Activated naive CD8-positive, alpha-beta T cell treated with anti-CD3 and anti-CD28 coated beads, Interleukin-2, amount 50 U/mL, for 24 hours (primary cell): ENCODE results near the gene CD6.
A peak's percentile ranks its signal among the peaks of the same experiment; 100 is the strongest.

Experiments used
- ATAC-seq: fragments of 150-1000 bp; cut with Tn5 transposase; one replicate; pipeline ENCODE4 v1.10.0; 2021
- DNase-seq: peaks from one replicate; pipeline ENCODE4 v3.0.0; 2021
- H3K27ac Mint-ChIP-seq: one replicate; pipeline ENCODE4 v1.8.0; 2021; ENCODE audit warnings: mild to moderate bottlenecking, mixed read lengths
- H3K27me3 Mint-ChIP-seq: one replicate; pipeline ENCODE4 v1.8.0; 2021; ENCODE audit warnings: mixed read lengths
- H3K36me3 Mint-ChIP-seq: one replicate; pipeline ENCODE4 v1.8.0; 2021; ENCODE audit warnings: low read depth, mixed read lengths
- H3K4me1 Mint-ChIP-seq: one replicate; pipeline ENCODE4 v1.8.0; 2021; ENCODE audit warnings: mixed read lengths
- H3K4me3 Mint-ChIP-seq: one replicate; pipeline ENCODE4 v1.8.0; 2021; ENCODE audit warnings: mild to moderate bottlenecking, moderate library complexity, mixed read lengths
- H3K9me3 Mint-ChIP-seq: one replicate; pipeline ENCODE4 v1.8.0; 2021; ENCODE audit warnings: mixed read lengths

CD6 gene

GRCh38 chr11:61024938-61025820, 53.7 kb downstream of the CD6 start:
- no peaks in the 10 kb centered on the region for H3K27me3 Mint-ChIP-seq
- ATAC-seq (peak; percentile 12), DNase-seq (no peak)
- H3K9me3 Mint-ChIP-seq, result no peaks in the 10 kb centered on the region
- peak overlapping the region; percentile 94 for H3K27ac Mint-ChIP-seq
- peak overlapping the region; percentile 82 for H3K4me3 Mint-ChIP-seq
- peaks cover 95% of the 10 kb centered on the region for H3K4me1 Mint-ChIP-seq
- peaks cover 44% of the 10 kb centered on the region for H3K36me3 Mint-ChIP-seq

- Mint-ChIP-seq H3K4me3 (peak overlapping the region; percentile 82), H3K36me3 (peaks cover 43% of the 10 kb centered on the region), H3K9me3 (no peaks in the 10 kb centered on the region), H3K27ac (peak overlapping the region; percentile 94), H3K4me1 (peaks cover 94% of the 10 kb centered on the region), H3K27me3 (no peaks in the 10 kb centered on the region)
- no peak for DNase-seq
- ATAC-seq, result no peak
These were observed 54.3 kb downstream of the CD6 start for GRCh38 chr11:61025821-61026120.

- Mint-ChIP-seq H3K4me1 (peaks cover 89% of the 10 kb centered on the region), H3K27ac (peak overlapping the region; percentile 94), H3K27me3 (no peaks in the 10 kb centered on the region), H3K36me3 (peaks cover 43% of the 10 kb centered on the region), H3K4me3 (peak overlapping the region; percentile 82), H3K9me3 (no peaks in the 10 kb centered on the region)
- no peak for DNase-seq
- ATAC-seq, result peak; percentile 4
These were observed 54.9 kb downstream of the CD6 start for GRCh38 chr11:61026121-61027031.

GRCh38 chr11:61027141-61027840, 55.8 kb downstream of the CD6 start:
- H3K4me1 Mint-ChIP-seq, result peaks cover 84% of the 10 kb centered on the region
- no peaks in the 10 kb centered on the region for H3K9me3 Mint-ChIP-seq
- peak overlapping the region; percentile 94 for H3K27ac Mint-ChIP-seq
- DNase-seq (no peak), ATAC-seq (peak; percentile 5)
- H3K36me3 Mint-ChIP-seq, result peaks cover 48% of the 10 kb centered on the region
- no peaks in the 10 kb centered on the region for H3K27me3 Mint-ChIP-seq
- peak overlapping the region; percentile 82 for H3K4me3 Mint-ChIP-seq

- Mint-ChIP-seq H3K27me3 (no peaks in the 10 kb centered on the region), H3K36me3 (peaks cover 53% of the 10 kb centered on the region), H3K9me3 (no peaks in the 10 kb centered on the region), H3K4me1 (peaks cover 78% of the 10 kb centered on the region), H3K27ac (peak overlapping the region; percentile 94), H3K4me3 (peak overlapping the region; percentile 82)
- DNase-seq (peak; percentile 74), ATAC-seq (peak; percentile 53)
These were observed 56.8 kb downstream of the CD6 start for GRCh38 chr11:61028135-61028729.

GRCh38 chr11:61032824-61033223, 61.3 kb downstream of the CD6 start:
- Mint-ChIP-seq H3K4me3 (no peak overlapping the region), H3K36me3 (peaks cover 44% of the 10 kb centered on the region), H3K9me3 (no peaks in the 10 kb centered on the region), H3K27ac (no peak overlapping the region), H3K4me1 (peaks cover 63% of the 10 kb centered on the region), H3K27me3 (no peaks in the 10 kb centered on the region)
- ATAC-seq (no peak), DNase-seq (no peak)

- Mint-ChIP-seq H3K4me3 (no peak overlapping the region), H3K4me1 (peaks cover 63% of the 10 kb centered on the region), H3K27ac (no peak overlapping the region), H3K9me3 (no peaks in the 10 kb centered on the region), H3K27me3 (no peaks in the 10 kb centered on the region), H3K36me3 (peaks cover 38% of the 10 kb centered on the region)
- ATAC-seq (no peak), DNase-seq (no peak)
These were observed 61.9 kb downstream of the CD6 start for GRCh38 chr11:61033417-61033816.

GRCh38 chr11:61034111-61034510, 62.6 kb downstream of the CD6 start:
- Mint-ChIP-seq H3K4me3 (no peak overlapping the region), H3K27ac (peak overlapping the region; percentile 35), H3K27me3 (no peaks in the 10 kb centered on the region), H3K36me3 (peaks cover 39% of the 10 kb centered on the region), H3K4me1 (peaks cover 63% of the 10 kb centered on the region), H3K9me3 (no peaks in the 10 kb centered on the region)
- DNase-seq (no peak), ATAC-seq (no peak)

- peaks cover 40% of the 10 kb centered on the region for H3K36me3 Mint-ChIP-seq
These were observed 63.4 kb downstream of the CD6 start for GRCh38 chr11:61034704-61035525.

GRCh38 chr11:61035526-61035835, 64.0 kb downstream of the CD6 start:
- Mint-ChIP-seq H3K9me3 (no peaks in the 10 kb centered on the region), H3K4me1 (peaks cover 60% of the 10 kb centered on the region), H3K27me3 (no peaks in the 10 kb centered on the region), H3K4me3 (no peak overlapping the region), H3K27ac (no peak overlapping the region), H3K36me3 (peaks cover 42% of the 10 kb centered on the region)
- ATAC-seq (no peak), DNase-seq (no peak)

More at GRCh38 chr11:61034704-61035525, 63.4 kb downstream of the CD6 start:
- Mint-ChIP-seq H3K4me1 (peaks cover 60% of the 10 kb centered on the region), H3K9me3 (no peaks in the 10 kb centered on the region), H3K27me3 (no peaks in the 10 kb centered on the region), H3K4me3 (no peak overlapping the region), H3K27ac (no peak overlapping the region)
- no peak for ATAC-seq
- DNase-seq, result no peak

- ATAC-seq, result peak; percentile 41
- no peaks in the 10 kb centered on the region for H3K27me3 Mint-ChIP-seq
- H3K4me1 Mint-ChIP-seq, result peaks cover 72% of the 10 kb centered on the region
- peaks cover 34% of the 10 kb centered on the region for H3K36me3 Mint-ChIP-seq
- H3K9me3 Mint-ChIP-seq, result no peaks in the 10 kb centered on the region
- H3K27ac Mint-ChIP-seq, result peak overlapping the region; percentile 82
- H3K4me3 Mint-ChIP-seq, result peak overlapping the region; percentile 38
- no peak for DNase-seq
These were observed 66.1 kb downstream of the CD6 start for GRCh38 chr11:61037441-61038093.

- Mint-ChIP-seq H3K27ac (peak overlapping the region; percentile 21), H3K9me3 (no peaks in the 10 kb centered on the region), H3K4me3 (no peak overlapping the region), H3K36me3 (peaks cover 29% of the 10 kb centered on the region), H3K27me3 (no peaks in the 10 kb centered on the region), H3K4me1 (peaks cover 73% of the 10 kb centered on the region)
- DNase-seq (no peak), ATAC-seq (no peak)
These were observed 68.4 kb downstream of the CD6 start for GRCh38 chr11:61039916-61040315.
